NCI-H2081 treated with DMSO at 0.1 percent for 48 hours (cell line): Measurements from ENCODE around the gene CWF19L1.
"Not testable (repeated sequence)": the region's sequence is repeated elsewhere in the genome, so short reads cannot be mapped to it uniquely, and the experiment has no call there.

Experiments
- DNase-seq: peaks from one replicate; lab custom pipeline; 2025; lab: John Stamatoyannopoulos, UW

Gene CWF19L1

DNA sequence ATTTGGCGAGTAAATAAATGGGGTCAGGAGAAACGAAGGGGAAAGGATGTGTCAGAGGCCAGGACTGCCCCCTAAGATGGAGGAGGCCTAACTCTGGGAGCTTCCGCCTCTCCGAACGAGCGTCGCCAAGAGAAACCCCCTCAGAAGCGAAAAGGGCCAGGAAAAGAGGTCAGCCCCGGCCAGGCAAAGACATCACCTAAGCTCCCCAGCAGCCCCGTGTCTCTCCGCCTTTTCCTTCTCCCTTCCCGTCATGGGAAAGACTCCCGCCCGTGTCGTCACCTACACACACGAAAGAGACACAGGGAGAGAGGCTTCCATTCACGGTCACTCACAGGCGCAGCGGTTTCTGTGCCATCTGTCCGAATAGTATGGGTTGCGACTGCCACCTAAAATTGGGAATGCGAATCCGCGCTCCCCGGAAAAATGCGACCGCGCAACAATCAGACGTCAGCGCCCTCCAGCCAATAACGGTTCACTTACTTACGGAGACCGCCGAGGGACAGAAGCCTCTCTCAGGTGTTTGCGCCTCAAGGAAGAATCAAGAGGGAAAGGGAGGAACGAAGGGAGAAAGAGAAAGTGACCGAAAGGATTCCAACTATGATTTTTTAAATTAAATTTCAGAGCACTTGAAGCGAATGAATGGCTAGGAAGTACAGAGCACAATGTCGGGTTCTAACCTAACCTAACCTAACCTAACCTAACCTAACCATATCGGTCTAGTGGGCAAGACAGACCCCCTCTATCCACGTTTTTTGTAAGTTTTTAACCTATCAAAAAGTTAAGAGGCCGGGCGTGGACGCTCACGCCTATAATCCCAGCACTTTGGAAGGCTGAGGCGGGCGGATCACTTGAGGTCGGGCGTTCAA is at the start of gene CWF19L1:
TSS of gene CWF19L1 (minus strand) at position 400 of the 866 bp plus-strand sequence. CDS start at position 355, 45 bp downstream.
- no peak for DNase-seq

- DNase-seq: no peak
Observed at GRCh38 chr10:100315615-100316014, 48.2 kb upstream of the CWF19L1 start.

DNA sequence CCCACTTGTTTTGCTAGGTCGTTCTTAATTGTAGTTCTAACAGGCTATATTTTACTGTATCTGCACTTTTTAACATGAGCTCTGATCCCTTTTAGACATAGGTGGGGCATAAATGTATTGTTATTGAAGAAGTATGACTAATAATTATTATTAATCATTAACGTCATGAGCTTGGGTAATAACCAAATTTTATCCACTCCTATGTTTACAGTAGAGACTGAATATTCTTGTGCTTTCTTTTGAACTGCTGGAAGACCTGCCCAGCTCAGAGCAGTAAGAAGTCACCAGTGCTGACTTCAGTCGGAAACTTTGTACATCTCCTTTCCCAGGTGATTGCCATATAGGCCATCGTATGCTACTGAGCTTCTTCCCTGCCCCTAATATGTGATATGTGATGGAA is 43.9 kb upstream of the CWF19L1 start:
- no peak for DNase-seq

- no peak for DNase-seq
Observed at GRCh38 chr10:100307684-100308083, 40.2 kb upstream of the CWF19L1 start.

- no peak for DNase-seq
Observed at GRCh38 chr10:100306861-100307260, 39.4 kb upstream of the CWF19L1 start.

GRCh38 chr10:100304414-100304813 is 37.0 kb upstream of the CWF19L1 start:
- DNase-seq: no peak

GRCh38 chr10:100303724-100304319 is 36.4 kb upstream of the CWF19L1 start:
- no peak for DNase-seq

GRCh38 chr10:100301123-100301522 is 33.7 kb upstream of the CWF19L1 start:
- DNase-seq: not testable (repeated sequence)

- DNase-seq: no peak
Observed at GRCh38 chr10:100297242-100297641, 29.8 kb upstream of the CWF19L1 start.

DNA sequence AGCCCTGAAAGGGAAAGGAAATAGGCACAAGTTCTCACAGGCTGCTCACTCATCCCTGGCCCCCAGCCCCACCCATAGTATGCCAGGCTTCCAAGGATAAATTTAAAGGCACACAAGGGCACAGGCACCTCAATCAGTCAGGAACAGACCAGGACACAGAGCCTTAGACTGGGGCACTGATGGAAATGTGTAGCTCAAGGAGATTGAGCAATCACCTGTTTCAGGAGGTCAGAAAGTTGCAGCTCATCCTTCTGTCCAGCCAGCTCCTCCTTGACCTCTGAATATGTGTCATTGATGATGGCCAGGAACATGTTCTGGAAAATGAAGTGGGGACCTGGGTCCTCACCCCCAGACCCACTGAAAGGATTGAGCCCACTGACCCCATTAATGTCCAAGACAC is 25.6 kb upstream of the CWF19L1 start:
- no peak for DNase-seq

GRCh38 chr10:100292300-100292699 is 24.9 kb upstream of the CWF19L1 start:
- not testable (repeated sequence) for DNase-seq

- no peak for DNase-seq
Observed at GRCh38 chr10:100291356-100291755, 23.9 kb upstream of the CWF19L1 start.

DNA sequence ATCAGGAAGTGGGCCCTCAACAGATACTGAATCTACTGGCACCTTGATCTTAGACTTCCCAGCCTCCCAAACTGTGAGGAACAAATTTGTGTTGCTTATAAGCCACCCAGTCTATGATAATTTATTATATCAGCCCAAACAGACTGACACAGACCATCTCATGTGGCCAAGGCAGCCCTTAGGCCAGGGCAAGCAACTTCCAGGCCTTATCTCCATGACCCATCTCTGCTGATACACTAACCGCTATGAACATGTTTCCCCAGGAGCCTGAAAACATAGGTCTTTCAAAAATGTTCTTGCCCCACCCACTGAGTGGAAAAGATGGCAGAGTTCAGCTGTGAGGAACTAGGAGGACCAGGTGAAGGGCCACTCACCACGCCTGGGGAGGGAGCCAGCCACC is 22.2 kb upstream of the CWF19L1 start:
- no peak for DNase-seq

DNA sequence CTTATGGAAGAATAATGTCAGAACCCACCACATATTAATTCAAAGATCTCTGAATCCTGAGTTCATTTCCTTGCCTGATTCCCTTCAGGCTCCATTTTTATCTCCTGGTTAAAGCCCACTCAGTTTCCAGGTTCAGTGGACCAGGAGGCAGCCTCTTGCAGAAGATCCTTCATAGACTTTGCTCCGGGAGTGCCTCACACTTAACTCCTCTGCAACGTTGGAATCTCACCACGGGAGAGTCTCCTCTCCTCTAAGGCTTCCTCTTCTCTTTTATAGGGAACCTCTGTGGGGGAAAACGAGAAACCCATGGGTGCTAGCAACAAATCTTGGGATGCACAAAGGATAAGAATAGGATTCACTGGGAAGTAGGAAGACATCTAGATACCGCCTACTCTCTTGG is 20.8 kb upstream of the CWF19L1 start:
- DNase-seq: no peak

DNA sequence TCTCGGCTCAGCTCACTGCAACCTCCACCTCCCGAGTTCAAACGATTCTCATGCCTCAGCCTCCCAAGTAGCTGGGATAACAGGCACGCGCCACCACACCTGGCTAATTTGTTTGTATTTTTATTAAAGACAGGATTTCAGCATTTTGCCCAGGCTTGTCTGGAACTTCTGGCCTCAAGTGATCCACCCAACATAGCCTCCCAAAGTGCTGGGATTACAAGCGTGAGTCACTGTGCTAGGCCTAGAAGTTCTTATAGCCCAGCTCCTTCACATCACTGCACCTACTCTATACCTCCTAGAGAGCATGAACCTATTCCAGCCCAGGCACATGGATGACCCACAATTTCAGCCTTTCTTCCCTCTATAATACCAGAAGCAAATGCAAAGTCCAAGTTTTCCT is 20.3 kb upstream of the CWF19L1 start:
- no peak for DNase-seq

DNA sequence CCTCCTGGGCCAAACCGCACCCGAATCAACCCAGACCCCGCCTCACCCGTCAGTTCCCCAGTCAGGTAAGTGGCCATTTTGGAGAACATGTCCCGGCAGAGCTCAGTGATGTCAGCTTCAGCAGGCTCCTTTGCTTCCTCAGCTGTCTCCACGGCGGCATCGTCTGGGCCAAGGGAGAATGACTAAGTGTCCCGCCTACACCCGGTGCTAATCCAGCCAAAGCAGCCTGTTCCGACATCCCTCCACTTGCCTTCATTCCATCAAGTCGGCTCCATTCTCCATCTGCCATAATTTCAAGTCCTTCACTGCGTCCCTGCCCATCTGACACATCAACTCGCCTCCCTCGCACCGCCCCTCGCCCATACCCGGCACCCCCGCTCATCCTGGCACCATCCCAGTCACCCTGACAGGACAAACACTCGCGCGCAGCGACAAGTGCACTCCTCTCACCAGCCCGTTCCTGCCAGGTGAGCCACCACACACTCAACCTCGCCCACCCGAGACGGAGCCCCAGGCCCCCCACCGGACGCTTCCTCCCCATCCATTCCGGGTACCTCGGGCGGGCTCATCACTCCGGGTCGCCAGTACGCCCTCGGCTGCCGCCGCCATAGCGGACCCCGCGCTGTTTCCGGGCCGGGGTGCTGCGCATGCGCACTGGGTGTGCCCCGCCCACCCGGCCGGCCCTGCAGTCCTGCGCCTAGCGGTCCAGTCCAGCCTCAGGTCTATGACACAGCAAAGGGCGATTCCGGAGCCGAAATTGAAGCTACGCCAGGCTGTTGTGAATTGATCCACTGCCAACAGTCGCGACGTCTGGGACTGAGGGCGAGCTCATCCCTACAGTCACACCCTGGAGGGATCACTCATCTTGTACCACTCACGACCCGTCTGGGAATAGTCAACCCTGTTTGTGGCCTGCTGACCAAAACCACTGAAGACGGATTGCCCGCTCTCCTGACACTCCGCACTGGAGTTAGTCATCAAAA is 18.9 kb upstream of the CWF19L1 start, which contains the start of gene BLOC1S2:
TSS of gene BLOC1S2 (minus strand) at position 630 of the 983 bp plus-strand sequence. CDS start at position 609, 21 bp downstream.
- DNase-seq: peak; percentile 6

GRCh38 chr10:100285326-100285725 is 17.9 kb upstream of the CWF19L1 start:
- DNase-seq: not testable (repeated sequence)

DNA sequence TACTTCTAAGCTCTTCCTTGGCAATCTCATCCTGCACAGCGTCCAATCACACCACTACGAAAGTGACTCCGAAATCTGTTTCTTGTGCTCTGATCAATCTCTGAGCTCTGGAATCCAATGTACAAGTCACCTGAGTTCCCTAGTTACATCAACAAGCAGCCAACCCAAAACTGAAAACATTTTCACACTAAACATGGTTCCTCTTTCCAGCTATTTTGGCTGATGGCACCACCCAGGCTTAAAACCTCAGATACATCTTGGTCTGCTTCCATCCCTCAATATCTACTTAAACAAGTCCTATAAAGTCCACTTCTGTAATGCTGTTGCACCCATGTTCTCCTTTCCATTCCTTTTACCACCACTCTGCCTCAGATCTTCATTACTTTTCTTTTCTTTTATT is 15.5 kb upstream of the CWF19L1 start:
- DNase-seq: no peak

- not testable (repeated sequence) for DNase-seq
Observed at GRCh38 chr10:100276971-100277370, 9.5 kb upstream of the CWF19L1 start.

- no peak for DNase-seq
Observed at GRCh38 chr10:100265821-100266485, 1.5 kb downstream of the CWF19L1 start.

GRCh38 chr10:100254191-100254590 is 13.2 kb downstream of the CWF19L1 start:
- no peak for DNase-seq

GRCh38 chr10:100253041-100253440 is 14.4 kb downstream of the CWF19L1 start:
- no peak for DNase-seq
